DOHH2 (cell line): ENCODE data around the gene MIF.
"Not testable (repeated sequence)": the region's sequence is repeated elsewhere in the genome, so short reads cannot be mapped to it uniquely, and the experiment has no call there.

Source experiments
- H3F3A ChIP-seq: fragments of 200-600 bp; sonication (generic), shearing (Covaris generic); 2 replicates; pipeline ENCODE4 v1.6.0; 2016; ENCODE audit warnings: antibody characterized with exemption, mild to moderate bottlenecking; ENCODE audit not compliant: control insufficient read depth, insufficient read depth
- H3K27ac ChIP-seq: fragments of 200-600 bp; sonication (generic); 2 replicates; pipeline ENCODE4 v1.5.1; 2014; ENCODE audit warnings: low read depth, mild to moderate bottlenecking, low read length, moderate library complexity
- H3K27me3 ChIP-seq: fragments of 200-600 bp; sonication (generic); 2 replicates; pipeline ENCODE4 v1.6.1; 2014; ENCODE audit warnings: mild to moderate bottlenecking, low read length, mixed read lengths; ENCODE audit not compliant: control insufficient read depth
- H3K36me3 ChIP-seq: fragments of 200-600 bp; sonication (generic); 2 replicates; pipeline ENCODE4 v1.6.1; 2014; ENCODE audit warnings: mild to moderate bottlenecking, low read length, moderate library complexity, mixed read lengths; ENCODE audit not compliant: control insufficient read depth
- H3K4me1 ChIP-seq: fragments of 200-600 bp; sonication (generic); 2 replicates; pipeline ENCODE4 v1.6.1; 2014; ENCODE audit warnings: mild to moderate bottlenecking, low read length, mixed read lengths; ENCODE audit not compliant: control insufficient read depth
- H3K4me2 ChIP-seq: fragments of 200-600 bp; sonication (generic); 2 replicates; pipeline ENCODE4 v1.6.0; 2014; ENCODE audit warnings: mild to moderate bottlenecking, low read length, moderate library complexity
- H3K4me3 ChIP-seq: fragments of 200-600 bp; sonication (generic); 2 replicates; pipeline ENCODE4 v1.5.1; 2014; ENCODE audit warnings: mild to moderate bottlenecking, low read length, mixed read lengths
- H3K79me2 ChIP-seq: fragments of 200-600 bp; sonication (generic); 2 replicates; pipeline ENCODE4 v1.6.1; 2014; ENCODE audit warnings: mild to moderate bottlenecking, low read length, mixed read lengths; ENCODE audit not compliant: control insufficient read depth
- H3K9me2 ChIP-seq: fragments of 200-600 bp; sonication (generic); replicated peaks from 2 replicates; pipeline ENCODE4 v1.6.1; 2014; ENCODE audit warnings: mild to moderate bottlenecking, low read length, mixed read lengths; ENCODE audit not compliant: control insufficient read depth
- H3K9me3 ChIP-seq: fragments of 200-600 bp; sonication (generic); 2 replicates; pipeline ENCODE4 v1.6.1; 2014; ENCODE audit warnings: antibody characterized with exemption, low read length, mixed read lengths; ENCODE audit not compliant: control insufficient read depth, insufficient read depth
- H4K20me1 ChIP-seq: fragments of 200-600 bp; sonication (generic); 2 replicates; pipeline ENCODE4 v1.6.0; 2014; ENCODE audit warnings: low read depth, mild to moderate bottlenecking, antibody characterized with exemption, low read length, moderate library complexity; ENCODE audit not compliant: control insufficient read depth, insufficient read depth
- EZH2phosphoT487 ChIP-seq: fragments of 200-600 bp; sonication (generic); IDR thresholded peaks from 2 replicates; pipeline ENCODE4 v1.6.1; 2017; ENCODE audit warnings: borderline replicate concordance, mild to moderate bottlenecking, antibody characterized with exemption, low read length, moderate library complexity, mixed read lengths
- TF ChIP-seq, protein P1 (sequence below): fragments of 200-600 bp; sonication (generic); IDR thresholded peaks from one replicate; pipeline ENCODE4 v1.5.1; 2014; ENCODE audit warnings: antibody characterized with exemption, mild to moderate bottlenecking, low read depth, low read length; ENCODE audit not compliant: poor library complexity, severe bottlenecking

MIF gene

DNA sequence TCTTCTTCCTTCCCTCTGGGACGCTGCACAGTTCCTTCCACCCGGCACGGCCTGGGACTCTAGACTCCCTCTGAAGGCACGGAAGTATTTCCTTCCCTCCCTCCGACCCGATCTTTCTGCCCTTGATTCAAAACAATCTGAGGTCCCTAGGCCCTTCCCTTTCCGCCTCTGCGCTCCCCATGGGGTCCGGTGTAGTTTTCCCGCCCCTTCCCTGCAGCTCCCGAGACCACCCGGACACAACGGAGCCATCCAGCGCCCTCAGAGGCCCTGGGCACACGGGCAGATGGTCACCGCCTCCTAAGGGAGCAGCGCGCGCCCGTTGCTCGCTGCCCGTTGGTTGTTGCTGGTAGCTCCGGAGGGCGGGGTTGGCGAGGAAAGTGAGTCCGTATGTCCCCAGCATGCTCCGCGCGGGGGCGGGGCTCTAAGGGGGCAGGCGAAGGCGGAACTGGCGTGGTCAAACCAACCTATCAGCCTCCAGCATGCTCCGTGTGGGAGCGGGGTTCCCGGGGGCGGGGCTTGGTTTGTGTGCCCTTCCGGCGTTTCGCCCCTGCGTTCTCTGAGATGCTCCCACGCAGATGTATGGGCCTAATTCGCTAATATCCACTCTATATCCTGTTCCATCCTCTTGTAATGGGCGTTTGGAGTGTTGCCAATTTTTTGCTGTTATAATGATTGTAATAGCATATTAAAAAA is 19.6 kb downstream of the MIF start:
- no peaks in the 10 kb centered on the region for H4K20me1 ChIP-seq
- no peaks in the 10 kb centered on the region for H3K36me3 ChIP-seq
- H3K79me2 ChIP-seq: peaks cover 13% of the 10 kb centered on the region
- TF ChIP-seq EZH2phosphoT487: no peak
- TF ChIP-seq, protein P1, sequence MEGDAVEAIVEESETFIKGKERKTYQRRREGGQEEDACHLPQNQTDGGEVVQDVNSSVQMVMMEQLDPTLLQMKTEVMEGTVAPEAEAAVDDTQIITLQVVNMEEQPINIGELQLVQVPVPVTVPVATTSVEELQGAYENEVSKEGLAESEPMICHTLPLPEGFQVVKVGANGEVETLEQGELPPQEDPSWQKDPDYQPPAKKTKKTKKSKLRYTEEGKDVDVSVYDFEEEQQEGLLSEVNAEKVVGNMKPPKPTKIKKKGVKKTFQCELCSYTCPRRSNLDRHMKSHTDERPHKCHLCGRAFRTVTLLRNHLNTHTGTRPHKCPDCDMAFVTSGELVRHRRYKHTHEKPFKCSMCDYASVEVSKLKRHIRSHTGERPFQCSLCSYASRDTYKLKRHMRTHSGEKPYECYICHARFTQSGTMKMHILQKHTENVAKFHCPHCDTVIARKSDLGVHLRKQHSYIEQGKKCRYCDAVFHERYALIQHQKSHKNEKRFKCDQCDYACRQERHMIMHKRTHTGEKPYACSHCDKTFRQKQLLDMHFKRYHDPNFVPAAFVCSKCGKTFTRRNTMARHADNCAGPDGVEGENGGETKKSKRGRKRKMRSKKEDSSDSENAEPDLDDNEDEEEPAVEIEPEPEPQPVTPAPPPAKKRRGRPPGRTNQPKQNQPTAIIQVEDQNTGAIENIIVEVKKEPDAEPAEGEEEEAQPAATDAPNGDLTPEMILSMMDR: no peak
- peak overlapping the region; percentile 100 for H3K4me2 ChIP-seq
- peak overlapping the region; percentile 92 for H3K4me3 ChIP-seq
- H3F3A ChIP-seq: peaks cover 7% of the 10 kb centered on the region
- H3K27ac ChIP-seq: peak overlapping the region; percentile 81
- H3K9me2 ChIP-seq: no peaks in the 10 kb centered on the region
- H3K4me1 ChIP-seq: peaks cover 46% of the 10 kb centered on the region
- H3K9me3 ChIP-seq: no peaks in the 10 kb centered on the region
- no peaks in the 10 kb centered on the region for H3K27me3 ChIP-seq

DNA sequence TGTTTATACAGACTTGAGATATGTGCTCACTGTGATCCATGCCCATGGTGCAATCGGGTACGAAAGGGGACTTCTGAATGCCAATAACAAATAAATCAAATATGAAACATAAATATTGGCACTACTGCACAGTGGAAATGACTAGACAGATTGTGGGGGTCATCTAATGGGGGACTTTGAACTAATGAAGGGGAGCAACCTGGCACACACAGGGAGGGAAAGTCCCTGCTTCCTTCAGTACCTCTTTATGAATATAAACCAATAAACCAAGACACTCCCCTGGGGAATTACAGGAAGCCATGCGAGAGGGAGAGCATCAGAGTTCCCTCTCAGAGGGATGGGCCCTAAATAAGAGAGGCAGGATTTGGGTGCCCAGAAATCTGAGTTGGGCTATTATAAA is 21.1 kb downstream of the MIF start:
- H3K4me2 ChIP-seq: 0 out of 2 replicates have a peak overlapping the region, but pooled peaks have one; percentile 100
- H3K9me3 ChIP-seq: no peaks in the 10 kb centered on the region
- H3K4me1 ChIP-seq: peaks cover 46% of the 10 kb centered on the region
- H4K20me1 ChIP-seq: no peaks in the 10 kb centered on the region
- TF ChIP-seq, protein P1: no peak
- no peak for TF ChIP-seq EZH2phosphoT487
- H3K4me3 ChIP-seq: no peak overlapping the region
- no peaks in the 10 kb centered on the region for H3K27me3 ChIP-seq
- no peaks in the 10 kb centered on the region for H3K36me3 ChIP-seq
- peaks cover 7% of the 10 kb centered on the region for H3F3A ChIP-seq
- no peak overlapping the region for H3K27ac ChIP-seq
- no peaks in the 10 kb centered on the region for H3K9me2 ChIP-seq
- H3K79me2 ChIP-seq: peaks cover 13% of the 10 kb centered on the region

DNA sequence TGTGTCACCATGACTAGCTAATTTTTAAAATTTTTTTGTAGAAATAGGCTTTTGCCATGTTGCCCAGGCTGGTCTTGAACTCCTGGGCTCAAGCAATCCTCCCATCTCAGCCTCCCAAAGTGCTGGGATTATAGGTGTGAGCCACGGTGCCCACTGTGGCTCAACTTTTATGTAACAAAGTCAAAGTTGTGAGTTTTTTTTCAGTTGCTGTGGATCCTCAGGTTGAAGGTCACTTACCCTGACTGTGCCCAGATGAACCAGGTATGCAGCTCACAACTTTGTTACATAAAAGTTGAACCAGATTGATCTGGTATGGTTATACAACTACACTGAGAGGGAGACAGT is 26.1 kb downstream of the MIF start:
- not testable (repeated sequence) for H3K4me1 ChIP-seq, H3K36me3 ChIP-seq, H3K79me2 ChIP-seq, H3F3A ChIP-seq, H3K9me3 ChIP-seq, H3K9me2 ChIP-seq, H3K4me3 ChIP-seq, H3K27ac ChIP-seq, H3K27me3 ChIP-seq, H4K20me1 ChIP-seq, H3K4me2 ChIP-seq

DNA sequence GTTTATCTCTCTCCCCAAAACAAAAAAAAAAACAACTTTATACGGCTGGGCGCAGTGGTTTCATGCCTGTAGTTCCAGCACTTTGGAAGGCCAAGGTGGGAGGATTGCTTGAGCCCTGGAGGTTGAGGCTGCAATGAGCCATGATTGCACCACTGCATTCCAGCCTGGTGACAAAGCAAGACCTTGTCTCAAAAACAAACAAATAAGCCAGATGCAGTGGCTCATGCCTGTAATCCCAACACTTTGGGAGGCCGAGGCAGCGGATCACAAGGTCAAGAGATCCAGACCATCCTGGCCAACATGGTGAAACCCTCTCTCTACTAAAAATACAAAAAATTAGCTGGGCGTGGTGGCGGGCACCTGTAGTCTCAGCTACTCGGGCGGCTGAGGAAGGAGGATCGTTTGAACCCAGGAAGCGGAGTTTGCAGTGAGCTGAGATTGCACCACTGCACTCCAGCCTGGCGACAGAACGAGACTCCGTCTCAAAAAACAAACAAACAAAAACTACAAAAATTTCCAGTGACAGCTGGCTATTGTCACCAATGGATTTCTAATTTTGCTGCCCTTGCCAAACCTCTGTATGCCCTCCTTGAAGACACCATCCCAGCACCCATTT is 27.5 kb downstream of the MIF start:
- H3K27me3 ChIP-seq, H3F3A ChIP-seq, H3K4me3 ChIP-seq, H3K4me1 ChIP-seq, H3K27ac ChIP-seq, H3K4me2 ChIP-seq, H3K79me2 ChIP-seq, H3K9me3 ChIP-seq, H4K20me1 ChIP-seq, H3K9me2 ChIP-seq: not testable (repeated sequence)
- peaks cover 11% of the 10 kb centered on the region for H3K36me3 ChIP-seq
